Measurements from ENCODE around the gene AURKAIP1. TPM values are rescaled to one million over a fixed set of nuclear protein-coding genes. Genes with fewer than 3 reads are reported as not detected.

The AURKAIP1 gene
- polyA plus RNA-seq, 3 donors, result 52.0 to 89.3 (median 86.3) TPM

- no peak for DNase-seq (ENCODE audit: extremely low read depth in 1 of 11, low read depth in 9 of 11, low spot score in 4 of 11)
These were observed 42.1 kb downstream of the AURKAIP1 start for GRCh38 chr1:1332774-1333480.

- DNase-seq (ENCODE audit: extremely low read depth in 1 of 11, low read depth in 9 of 11, low spot score in 4 of 11), result no peak
These were observed 42.8 kb downstream of the AURKAIP1 start for GRCh38 chr1:1332031-1332755.

DNA sequence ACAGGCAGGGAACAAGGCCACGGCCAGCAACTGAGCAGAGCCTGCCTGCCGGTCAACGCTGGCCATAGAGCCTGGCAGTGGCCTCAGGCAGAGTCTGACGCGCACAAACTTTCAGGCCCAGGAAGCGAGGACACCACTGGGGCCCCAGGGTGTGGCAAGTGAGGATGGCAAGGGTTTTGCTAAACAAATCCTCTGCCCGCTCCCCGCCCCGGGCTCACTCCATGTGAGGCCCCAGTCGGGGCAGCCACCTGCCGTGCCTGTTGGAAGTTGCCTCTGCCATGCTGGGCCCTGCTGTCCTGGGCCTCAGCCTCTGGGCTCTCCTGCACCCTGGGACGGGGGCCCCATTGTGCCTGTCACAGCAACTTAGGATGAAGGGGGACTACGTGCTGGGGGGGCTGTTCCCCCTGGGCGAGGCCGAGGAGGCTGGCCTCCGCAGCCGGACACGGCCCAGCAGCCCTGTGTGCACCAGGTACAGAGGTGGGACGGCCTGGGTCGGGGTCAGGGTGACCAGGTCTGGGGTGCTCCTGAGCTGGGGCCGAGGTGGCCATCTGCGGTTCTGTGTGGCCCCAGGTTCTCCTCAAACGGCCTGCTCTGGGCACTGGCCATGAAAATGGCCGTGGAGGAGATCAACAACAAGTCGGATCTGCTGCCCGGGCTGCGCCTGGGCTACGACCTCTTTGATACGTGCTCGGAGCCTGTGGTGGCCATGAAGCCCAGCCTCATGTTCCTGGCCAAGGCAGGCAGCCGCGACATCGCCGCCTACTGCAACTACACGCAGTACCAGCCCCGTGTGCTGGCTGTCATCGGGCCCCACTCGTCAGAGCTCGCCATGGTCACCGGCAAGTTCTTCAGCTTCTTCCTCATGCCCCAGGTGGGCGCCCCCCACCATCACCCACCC, 43.7 kb downstream of the AURKAIP1 start, which contains the start of gene TAS1R3:
TSS of gene TAS1R3 (plus strand) at position 213 of the 898 bp plus-strand sequence. CDS start at position 279, 66 bp downstream.
- DNase-seq (ENCODE audit: extremely low read depth in 1 of 11, low read depth in 9 of 11, low spot score in 4 of 11), result no peak

DNA sequence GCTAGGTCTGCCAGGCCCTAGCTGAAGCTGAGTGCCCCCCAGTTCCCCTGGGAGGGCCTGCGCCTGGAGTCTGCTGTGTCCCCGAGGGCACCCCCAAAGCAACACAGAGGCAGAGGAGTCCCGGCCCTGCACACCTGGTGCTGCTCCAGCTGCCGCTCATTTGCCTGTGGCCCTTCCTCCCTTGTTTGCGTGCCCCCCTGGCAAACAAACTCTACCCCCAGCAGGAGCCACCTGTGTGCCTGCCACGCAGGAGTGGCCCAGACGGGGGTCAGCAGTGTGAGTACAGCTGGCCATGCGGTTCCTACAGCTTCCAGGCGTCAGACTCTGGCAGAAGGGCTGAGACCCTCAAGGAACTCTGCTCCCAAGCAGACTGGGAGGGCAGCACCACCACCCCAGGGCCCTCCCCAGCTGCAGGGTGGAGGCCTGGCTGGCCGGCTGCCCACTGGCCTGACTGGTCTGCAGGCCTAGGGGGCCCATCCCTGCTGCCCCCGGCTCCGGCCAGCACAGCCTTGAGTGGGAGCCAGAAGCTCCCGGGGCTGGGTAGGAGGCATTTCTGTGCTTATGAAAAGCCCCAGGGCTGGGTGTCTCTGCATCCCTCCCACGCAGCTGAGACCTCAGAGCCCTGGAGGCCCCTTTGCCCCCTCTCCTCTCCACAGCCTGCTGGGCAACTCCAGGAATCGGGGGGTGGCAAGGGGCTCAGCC, 44.5 kb downstream of the AURKAIP1 start:
- DNase-seq (ENCODE audit: extremely low read depth in 1 of 11, low read depth in 9 of 11, low spot score in 4 of 11), result no peak

GRCh38 chr1:1329304-1330210, 45.5 kb downstream of the AURKAIP1 start:
- DNase-seq (ENCODE audit: extremely low read depth in 1 of 11, low read depth in 9 of 11, low spot score in 4 of 11), result no peak

DNA sequence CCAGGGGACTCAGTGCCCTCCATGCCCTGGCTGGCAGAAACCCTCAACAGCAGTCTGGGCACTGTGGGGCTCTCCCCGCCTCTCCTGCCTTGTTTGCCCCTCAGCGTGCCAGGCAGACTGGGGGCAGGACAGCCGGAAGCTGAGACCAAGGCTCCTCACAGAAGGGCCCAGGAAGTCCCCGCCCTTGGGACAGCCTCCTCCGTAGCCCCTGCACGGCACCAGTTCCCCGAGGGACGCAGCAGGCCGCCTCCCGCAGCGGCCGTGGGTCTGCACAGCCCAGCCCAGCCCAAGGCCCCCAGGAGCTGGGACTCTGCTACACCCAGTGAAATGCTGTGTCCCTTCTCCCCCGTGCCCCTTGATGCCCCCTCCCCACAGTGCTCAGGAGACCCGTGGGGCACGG, 46.8 kb downstream of the AURKAIP1 start:
- no peak for DNase-seq (ENCODE audit: extremely low read depth in 1 of 11, low read depth in 9 of 11, low spot score in 4 of 11)

- no peak for DNase-seq (ENCODE audit: extremely low read depth in 1 of 11, low read depth in 9 of 11, low spot score in 4 of 11)
These were observed 47.7 kb downstream of the AURKAIP1 start for GRCh38 chr1:1327291-1327690.

- DNase-seq (ENCODE audit: extremely low read depth in 1 of 11, low read depth in 9 of 11, low spot score in 4 of 11), result no peak
These were observed 48.9 kb downstream of the AURKAIP1 start for GRCh38 chr1:1326075-1326605.

- DNase-seq (ENCODE audit: extremely low read depth in 1 of 11, low read depth in 9 of 11, low spot score in 4 of 11), result no peak
These were observed 49.5 kb downstream of the AURKAIP1 start for GRCh38 chr1:1325288-1326074.

DNA sequence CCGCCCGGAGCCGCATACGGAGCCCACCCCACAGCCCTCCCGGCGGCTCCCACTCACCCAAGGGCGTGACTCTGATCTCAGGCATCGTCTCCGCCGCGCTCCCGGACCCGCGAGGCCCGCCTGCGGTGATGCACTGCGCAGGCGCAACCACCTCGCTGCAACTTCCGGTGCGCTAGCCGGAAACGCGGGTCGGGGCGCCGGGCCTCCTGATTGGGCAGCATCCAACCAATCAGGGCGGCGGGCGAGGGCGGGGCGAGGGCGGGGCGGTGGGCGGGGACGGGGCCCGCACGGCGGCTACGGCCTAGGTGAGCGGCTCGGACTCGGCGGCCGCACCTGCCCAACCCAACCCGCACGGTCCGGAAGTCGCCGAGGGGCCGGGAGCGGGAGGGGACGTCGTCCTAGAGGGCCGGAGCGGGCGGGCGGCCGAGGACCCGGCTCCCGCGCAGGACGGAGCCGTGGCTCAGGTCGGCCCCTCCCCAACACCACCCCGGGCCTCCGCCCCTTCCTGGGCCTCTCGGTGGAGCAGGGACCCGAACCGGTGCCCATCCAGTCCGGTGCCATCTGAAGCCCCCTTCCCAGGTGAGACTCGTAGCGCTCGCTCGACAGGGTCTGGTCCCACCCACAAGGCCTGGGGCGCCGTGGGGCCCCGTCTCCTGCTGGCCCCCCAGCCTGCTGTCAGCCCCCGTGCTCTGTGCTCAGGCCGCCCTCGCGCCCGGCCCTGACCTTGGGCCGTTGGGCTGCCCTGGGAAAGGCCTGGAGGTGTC, 50.3 kb downstream of the AURKAIP1 start, which contains the start of the genes CPTP and INTS11:
TSS of gene CPTP (plus strand) at position 279 of the 764 bp plus-strand sequence. CDS start 2,109 bp downstream, outside the sequence.
TSS of gene INTS11 (minus strand) at position 137 of the 764 bp plus-strand sequence. CDS start at position 85, 52 bp downstream.
- DNase-seq (ENCODE audit: extremely low read depth in 1 of 11, low read depth in 9 of 11, low spot score in 4 of 11), result peak in 10 of 11 donors; percentile 62 to 91 (median 84)

- DNase-seq (ENCODE audit: extremely low read depth in 1 of 11, low read depth in 9 of 11, low spot score in 4 of 11), result no peak
These were observed 50.9 kb downstream of the AURKAIP1 start for GRCh38 chr1:1324084-1324523.

Other genes starting within 250 kb of the AURKAIP1 start
- gene TTLL10, start 201.3 kb downstream of the AURKAIP1 start, polyA plus RNA-seq (ENCODE audit: insufficient read length in 3 of 3), result under 1 TPM; 0.30 to 0.88 (median 0.50) TPM
- gene TNFRSF18, start 168.6 kb downstream of the AURKAIP1 start, polyA plus RNA-seq (ENCODE audit: insufficient read length in 3 of 3), result under 1 TPM; 0.20 to 0.80 (median 0.43) TPM
- gene TNFRSF4, start 161.1 kb downstream of the AURKAIP1 start, polyA plus RNA-seq (ENCODE audit: insufficient read length in 3 of 3), result 1 to 10 TPM; 1.1 to 3.0 (median 2.4) TPM
- gene SDF4, start 143.2 kb downstream of the AURKAIP1 start, polyA plus RNA-seq (ENCODE audit: insufficient read length in 3 of 3), result 100 to 1,000 TPM; 106 to 141 (median 132) TPM
- 10 to 100 TPM; 20.9 to 22.5 (median 21.3) TPM for gene B3GALT6, start 143.0 kb downstream of the AURKAIP1 start, polyA plus RNA-seq (ENCODE audit: insufficient read length in 3 of 3)
- gene C1QTNF12, start 128.5 kb downstream of the AURKAIP1 start, polyA plus RNA-seq (ENCODE audit: insufficient read length in 3 of 3), result 10 to 100 TPM in 2 of 3 donors, 1 to 10 TPM in 1; 7.5 to 17.4 (median 12.2) TPM
- 10 to 100 TPM; 44.5 to 58.5 (median 53.4) TPM for gene UBE2J2, start 101.4 kb downstream of the AURKAIP1 start, polyA plus RNA-seq (ENCODE audit: insufficient read length in 3 of 3)
- 10 to 100 TPM in 1 of 3 donors, 1 to 10 TPM in 2; 3.9 to 10.5 (median 5.8) TPM for gene SCNN1D, start 94.8 kb downstream of the AURKAIP1 start, polyA plus RNA-seq (ENCODE audit: insufficient read length in 3 of 3)
- 10 to 100 TPM; 22.4 to 39.1 (median 38.3) TPM for gene ACAP3, start 67.3 kb downstream of the AURKAIP1 start, polyA plus RNA-seq (ENCODE audit: insufficient read length in 3 of 3)
- 10 to 100 TPM in 2 of 3 donors, 1 to 10 TPM in 1; 4.5 to 10.4 (median 10.0) TPM for gene PUSL1, start 66.6 kb downstream of the AURKAIP1 start, polyA plus RNA-seq (ENCODE audit: insufficient read length in 3 of 3)
- 100 to 1,000 TPM; 107 to 159 (median 117) TPM for gene INTS11, start 50.5 kb downstream of the AURKAIP1 start, polyA plus RNA-seq (ENCODE audit: insufficient read length in 3 of 3)
- gene CPTP, start 50.4 kb downstream of the AURKAIP1 start, polyA plus RNA-seq (ENCODE audit: insufficient read length in 3 of 3), result 10 to 100 TPM; 10.0 to 18.0 (median 16.0) TPM
- gene TAS1R3, start 43.9 kb downstream of the AURKAIP1 start, polyA plus RNA-seq (ENCODE audit: insufficient read length in 3 of 3), result under 1 TPM; 0.31 to 0.52 (median 0.47) TPM
- gene DVL1, start 25.8 kb downstream of the AURKAIP1 start, polyA plus RNA-seq (ENCODE audit: insufficient read length in 3 of 3), result 10 to 100 TPM; 23.6 to 45.9 (median 42.6) TPM
- gene MXRA8, start 16.7 kb downstream of the AURKAIP1 start, polyA plus RNA-seq (ENCODE audit: insufficient read length in 3 of 3), result 100 to 1,000 TPM; 145 to 202 (median 196) TPM
- gene CCNL2, start 24.1 kb upstream of the AURKAIP1 start, polyA plus RNA-seq (ENCODE audit: insufficient read length in 3 of 3), result 100 to 1,000 TPM; 241 to 386 (median 255) TPM
- 100 to 1,000 TPM; 115 to 120 (median 120) TPM for gene MRPL20, start 32.1 kb upstream of the AURKAIP1 start, polyA plus RNA-seq (ENCODE audit: insufficient read length in 3 of 3)
- 10 to 100 TPM in 2 of 3 donors, 1 to 10 TPM in 1; 8.3 to 14.7 (median 10.6) TPM for gene ANKRD65, start 46.1 kb upstream of the AURKAIP1 start, polyA plus RNA-seq (ENCODE audit: insufficient read length in 3 of 3)
- gene VWA1, start 60.5 kb upstream of the AURKAIP1 start, polyA plus RNA-seq (ENCODE audit: insufficient read length in 3 of 3), result 10 to 100 TPM; 31.6 to 74.6 (median 62.4) TPM
- 1 to 10 TPM; 2.2 to 5.5 (median 2.9) TPM for gene ATAD3C, start 74.5 kb upstream of the AURKAIP1 start, polyA plus RNA-seq (ENCODE audit: insufficient read length in 3 of 3)
- 10 to 100 TPM; 11.6 to 28.5 (median 15.1) TPM for gene ATAD3B, start 96.6 kb upstream of the AURKAIP1 start, polyA plus RNA-seq (ENCODE audit: insufficient read length in 3 of 3)
- 10 to 100 TPM; 15.4 to 29.0 (median 25.9) TPM for gene ATAD3A, start 137.0 kb upstream of the AURKAIP1 start, polyA plus RNA-seq (ENCODE audit: insufficient read length in 3 of 3)
- gene TMEM240, start 165.4 kb upstream of the AURKAIP1 start, polyA plus RNA-seq (ENCODE audit: insufficient read length in 3 of 3), result 10 to 100 TPM in 1 of 3 donors, 1 to 10 TPM in 2; 4.0 to 12.1 (median 6.6) TPM
- 10 to 100 TPM; 79.9 to 85.8 (median 80.6) TPM for gene SSU72, start 199.7 kb upstream of the AURKAIP1 start, polyA plus RNA-seq (ENCODE audit: insufficient read length in 3 of 3)
- 1 to 10 TPM; 1.8 to 4.8 (median 3.2) TPM for gene FNDC10, start 224.9 kb upstream of the AURKAIP1 start, polyA plus RNA-seq (ENCODE audit: insufficient read length in 3 of 3)
- 10 to 100 TPM; 30.3 to 71.4 (median 70.4) TPM for gene MIB2, start 240.3 kb upstream of the AURKAIP1 start, polyA plus RNA-seq (ENCODE audit: insufficient read length in 3 of 3)

All from renal cortex interstitium (tissue), 11 donors.